Transverse colon (tissue), 3 donors: ENCODE results near the gene ZNF609.

Experiments
- POLR2A ChIP-seq: fragments of 450-650 bp; IDR thresholded peaks from one replicate; pipeline ENCODE4 v1.6.1; 2016; ENCODE audit warnings: antibody characterized with exemption, mild to moderate bottlenecking, moderate library complexity
- POLR2AphosphoS5 ChIP-seq, 3 donors: sonication (generic); formaldehyde crosslinking; IDR thresholded peaks; one replicate each; pipeline ENCODE4 v1.6.1; 2016; ENCODE audit warnings: antibody characterized with exemption in 3 of 3

GRCh38 chr15:64656508-64656907, 196.1 kb downstream of the ZNF609 start:
- no peak for TF ChIP-seq POLR2A
- no peak for TF ChIP-seq POLR2AphosphoS5 (IDR thresholded peaks at IDR 0.05)
